Activated CD4-positive, CD25-positive, alpha-beta regulatory T cell treated with anti-CD3 and anti-CD28 coated beads, Interleukin-2, amount 50 U/mL, for 72 hours (primary cell): ENCODE measurements around the gene ADAMTS10.
"Not testable (repeated sequence)": the region's sequence is repeated elsewhere in the genome, so short reads cannot be mapped to it uniquely, and the experiment has no call there.

Source experiments
- DNase-seq: peaks from one replicate; pipeline ENCODE4 v3.0.0; 2021

ADAMTS10 gene

GRCh38 chr19:8592231-8593009 is 18.1 kb downstream of the ADAMTS10 start:
- peak; percentile 95 for DNase-seq

- no peak for DNase-seq
These were observed 21.3 kb downstream of the ADAMTS10 start for GRCh38 chr19:8589177-8589714.

- peak; percentile 64 for DNase-seq
These were observed 24.4 kb downstream of the ADAMTS10 start for GRCh38 chr19:8585894-8586750.

- no peak for DNase-seq
These were observed 25.3 kb downstream of the ADAMTS10 start for GRCh38 chr19:8584965-8585893.

- DNase-seq = peak; percentile 89
These were observed 29.7 kb downstream of the ADAMTS10 start for GRCh38 chr19:8580710-8581281.

- DNase-seq = peak; percentile 83
These were observed 31.8 kb downstream of the ADAMTS10 start for GRCh38 chr19:8578642-8579265.

- no peak for DNase-seq
These were observed 32.8 kb downstream of the ADAMTS10 start for GRCh38 chr19:8577741-8578140.

GRCh38 chr19:8577247-8577646 is 33.3 kb downstream of the ADAMTS10 start, which contains the start of gene MYO1F:
Gene MYO1F, minus strand, starts transcription at chr19:8577442. Its CDS starts 133 bp downstream, at chr19:8577309.
- DNase-seq = no peak

GRCh38 chr19:8576273-8576993 is 34.1 kb downstream of the ADAMTS10 start:
- no peak for DNase-seq

GRCh38 chr19:8575467-8575997 is 35.0 kb downstream of the ADAMTS10 start:
- DNase-seq = no peak

GRCh38 chr19:8574619-8574922 is 35.9 kb downstream of the ADAMTS10 start:
- not testable (repeated sequence) for DNase-seq

GRCh38 chr19:8573316-8573715 is 37.2 kb downstream of the ADAMTS10 start:
- DNase-seq = no peak

GRCh38 chr19:8571006-8571411 is 39.5 kb downstream of the ADAMTS10 start:
- no peak for DNase-seq

GRCh38 chr19:8569066-8569771 is 41.3 kb downstream of the ADAMTS10 start:
- DNase-seq = peak; percentile 46

GRCh38 chr19:8567522-8568172 is 42.9 kb downstream of the ADAMTS10 start:
- no peak for DNase-seq

GRCh38 chr19:8566855-8567254 is 43.7 kb downstream of the ADAMTS10 start:
- no peak for DNase-seq

- DNase-seq = not testable (repeated sequence)
These were observed 45.6 kb downstream of the ADAMTS10 start for GRCh38 chr19:8564866-8565265.

GRCh38 chr19:8561075-8561764 is 49.3 kb downstream of the ADAMTS10 start:
- DNase-seq = no peak

GRCh38 chr19:8558325-8558724 is 52.2 kb downstream of the ADAMTS10 start:
- no peak for DNase-seq
